Keratinocyte (primary cell): ENCODE measurements around the gene CCN5. TPM values are rescaled to one million over a fixed set of nuclear protein-coding genes. Genes with fewer than 3 reads are reported as not detected.

Experiments used
- DNase-seq: peaks from one replicate; pipeline ENCODE4 v3.0.0-alpha.2; 2011; ENCODE audit warnings: low read depth, missing footprints, low spot score
- FAIRE-seq: peaks from 2 replicates; lab custom pipeline; 2011; peaks lifted over from hg19 to GRCh38; lab: Jason Lieb, UNC
- H2AFZ ChIP-seq: 2 replicates; pipeline ENCODE4 v1.6.0; 2012; ENCODE audit warnings: low read length, control low read depth, inconsistent platforms; ENCODE audit not compliant: control insufficient read depth
- H3K27ac ChIP-seq: 2 replicates; pipeline ENCODE4 v1.5.1; 2011; ENCODE audit warnings: low read length; ENCODE audit not compliant: control insufficient read depth, insufficient read depth
- H3K27me3 ChIP-seq: 3 replicates; pipeline ENCODE4 v1.6.0; 2011; ENCODE audit warnings: low read length; ENCODE audit not compliant: control insufficient read depth, insufficient read depth; ENCODE audit errors: extremely low read depth
- H3K36me3 ChIP-seq, 2 experiments: 2 replicates in 1 of 2; 3 replicates in 1 of 2; pipeline ENCODE4 v1.5.1; 2011; ENCODE audit warnings: low read length in 2 of 2, mild to moderate bottlenecking in 1 of 2; ENCODE audit not compliant: control insufficient read depth in 2 of 2, insufficient read depth in 2 of 2; ENCODE audit errors: extremely low read depth in 1 of 2
- H3K4me1 ChIP-seq: 3 replicates; pipeline ENCODE4 v1.5.1; 2011; ENCODE audit warnings: low read length; ENCODE audit not compliant: control insufficient read depth, insufficient read depth; ENCODE audit errors: extremely low read depth
- H3K4me2 ChIP-seq: 3 replicates; pipeline ENCODE4 v1.6.0; 2011; ENCODE audit warnings: low read depth, low read length; ENCODE audit not compliant: control insufficient read depth, insufficient read depth; ENCODE audit errors: extremely low read depth
- H3K4me3 ChIP-seq, 3 experiments: fragments of 200-600 bp in 1 of 3; sonication (generic) in 1 of 3; 2 replicates in 2 of 3; 3 replicates in 1 of 3; pipeline ENCODE4 v1.5.1; 2011 to 2016; ENCODE audit warnings: low read length in 3 of 3, mild to moderate bottlenecking in 3 of 3, control low read depth in 2 of 3, inconsistent platforms in 1 of 3, low read depth in 1 of 3, mixed read lengths in 1 of 3, mixed run types in 1 of 3, moderate library complexity in 1 of 3; ENCODE audit not compliant: control insufficient read depth in 2 of 3, insufficient read depth in 2 of 3; ENCODE audit errors: extremely low read depth in 1 of 3
- H3K79me2 ChIP-seq: 2 replicates; pipeline ENCODE4 v1.6.0; 2012; ENCODE audit warnings: low read length; ENCODE audit not compliant: control insufficient read depth, insufficient read depth
- H3K9ac ChIP-seq: 3 replicates; pipeline ENCODE4 v1.6.0; 2011; ENCODE audit warnings: low read length; ENCODE audit not compliant: control insufficient read depth, insufficient read depth; ENCODE audit errors: extremely low read depth
- H3K9me1 ChIP-seq: 3 replicates; pipeline ENCODE4 v1.6.0; 2011; ENCODE audit warnings: low read length; ENCODE audit not compliant: control insufficient read depth, insufficient read depth; ENCODE audit errors: extremely low read depth
- H3K9me3 ChIP-seq: 2 replicates; pipeline ENCODE4 v1.5.1; 2012; ENCODE audit warnings: low read depth, low read length; ENCODE audit not compliant: control insufficient read depth
- H4K20me1 ChIP-seq: 3 replicates; pipeline ENCODE4 v1.6.0; 2011; ENCODE audit warnings: low read length; ENCODE audit not compliant: control insufficient read depth, insufficient read depth; ENCODE audit errors: extremely low read depth
- EZH2 ChIP-seq: IDR thresholded peaks from one replicate; pipeline ENCODE4 v1.6.1; 2012; ENCODE audit warnings: inconsistent platforms, mild to moderate bottlenecking, low read length, moderate library complexity
- dilution Hi-C: fragments of 300-500 bp; cut with MboI; formaldehyde crosslinking; loops from one replicate; pipeline ENCODE4 v1.7.0; 2020; ENCODE audit warnings: low sequenced_read_pairs; ENCODE audit not compliant: extremely low pct_ligation_motif_present
- polyA plus RNA-seq, 5 experiments: library from polyadenylated mRNA; depleted of rRNA in 3 of 5; stranded (reverse) in 3 of 5; stranded (forward) in 1 of 5; unstranded in 1 of 5; fragments of >200 nt; gene quantifications; 1 replicate in 1 of 5; 2 replicates in 3 of 5; 3 replicates in 1 of 5; pipeline versions ENCODE4 v1.2.1 to v1.2.3, GENCODE V29; 2011 to 2012; ENCODE audit warnings: missing spikeins in 2 of 5, low read depth in 1 of 5, low replicate concordance in 1 of 5
- TF ChIP-seq, protein P1 (sequence below), 3 experiments: IDR thresholded peaks in 1 of 3; conservative IDR thresholded peaks in 1 of 3; optimal IDR thresholded peaks in 1 of 3; 2 replicates in 2 of 3; 3 replicates in 1 of 3; pipeline versions ENCODE3 to v1.5.1; 2011; ENCODE audit warnings: low read length in 3 of 3, mild to moderate bottlenecking in 3 of 3, moderate library complexity in 2 of 3, control low read depth in 1 of 3, inconsistent platforms in 1 of 3; ENCODE audit not compliant: insufficient read depth in 2 of 3; ENCODE audit errors: extremely low read depth in 1 of 3

The CCN5 gene
- polyA plus RNA-seq, 1 donor (not counting 4 experiments of a cell fraction or from before 2014, with no cell fraction given) = not detected

- no peaks in the 10 kb centered on the region for H3K9me3 ChIP-seq
- no peaks in the 10 kb centered on the region for H3K36me3 ChIP-seq
- TF ChIP-seq EZH2 = no peak
- TF ChIP-seq, protein P1, sequence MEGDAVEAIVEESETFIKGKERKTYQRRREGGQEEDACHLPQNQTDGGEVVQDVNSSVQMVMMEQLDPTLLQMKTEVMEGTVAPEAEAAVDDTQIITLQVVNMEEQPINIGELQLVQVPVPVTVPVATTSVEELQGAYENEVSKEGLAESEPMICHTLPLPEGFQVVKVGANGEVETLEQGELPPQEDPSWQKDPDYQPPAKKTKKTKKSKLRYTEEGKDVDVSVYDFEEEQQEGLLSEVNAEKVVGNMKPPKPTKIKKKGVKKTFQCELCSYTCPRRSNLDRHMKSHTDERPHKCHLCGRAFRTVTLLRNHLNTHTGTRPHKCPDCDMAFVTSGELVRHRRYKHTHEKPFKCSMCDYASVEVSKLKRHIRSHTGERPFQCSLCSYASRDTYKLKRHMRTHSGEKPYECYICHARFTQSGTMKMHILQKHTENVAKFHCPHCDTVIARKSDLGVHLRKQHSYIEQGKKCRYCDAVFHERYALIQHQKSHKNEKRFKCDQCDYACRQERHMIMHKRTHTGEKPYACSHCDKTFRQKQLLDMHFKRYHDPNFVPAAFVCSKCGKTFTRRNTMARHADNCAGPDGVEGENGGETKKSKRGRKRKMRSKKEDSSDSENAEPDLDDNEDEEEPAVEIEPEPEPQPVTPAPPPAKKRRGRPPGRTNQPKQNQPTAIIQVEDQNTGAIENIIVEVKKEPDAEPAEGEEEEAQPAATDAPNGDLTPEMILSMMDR (optimal IDR thresholded peaks at IDR 0.05 in 1 of 3, IDR thresholded peaks at IDR 0.05 in 1 of 3, conservative IDR thresholded peaks at IDR 0.05 in 1 of 3; ENCODE audit: extremely low read depth in 1 of 3, insufficient read depth in 2 of 3, low read length in 3 of 3) = peak; percentile 7 to 46 (median 27)
- no peak overlapping the region for H3K27ac ChIP-seq
- no peak overlapping the region for H2AFZ ChIP-seq
- FAIRE-seq = no peak
- peaks cover 3% of the 10 kb centered on the region for H4K20me1 ChIP-seq
- peaks cover 5% of the 10 kb centered on the region for H3K9me1 ChIP-seq
- H3K9ac ChIP-seq = no peak overlapping the region
- H3K79me2 ChIP-seq = no peaks in the 10 kb centered on the region
- no peak for DNase-seq
- dilution Hi-C loops = no loop called here
- H3K4me3 ChIP-seq = no peak overlapping the region
- peaks cover 41% of the 10 kb centered on the region for H3K4me1 ChIP-seq
- H3K27me3 ChIP-seq = no peaks in the 10 kb centered on the region
- no peak overlapping the region for H3K4me2 ChIP-seq
These were observed 2.8 kb downstream of the CCN5 start for GRCh38 chr20:44717986-44718385.

DNA sequence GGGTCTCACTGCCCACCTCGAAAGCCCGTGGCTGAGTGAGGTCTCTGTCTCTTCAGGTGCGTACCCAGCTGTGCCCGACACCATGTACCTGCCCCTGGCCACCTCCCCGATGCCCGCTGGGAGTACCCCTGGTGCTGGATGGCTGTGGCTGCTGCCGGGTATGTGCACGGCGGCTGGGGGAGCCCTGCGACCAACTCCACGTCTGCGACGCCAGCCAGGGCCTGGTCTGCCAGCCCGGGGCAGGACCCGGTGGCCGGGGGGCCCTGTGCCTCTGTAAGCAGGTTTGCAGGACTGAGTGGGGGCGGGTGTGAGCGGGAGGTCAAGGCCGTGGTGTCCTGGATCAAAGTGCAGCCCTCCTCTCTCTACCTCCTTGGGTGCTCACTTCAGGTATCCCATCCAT lies 4.7 kb downstream of the CCN5 start:
- no peak for FAIRE-seq
- H3K9me3 ChIP-seq = no peaks in the 10 kb centered on the region
- no peak overlapping the region for H3K9ac ChIP-seq
- H3K27ac ChIP-seq = no peak overlapping the region
- dilution Hi-C loops = no loop called here
- no peaks in the 10 kb centered on the region for H3K27me3 ChIP-seq
- TF ChIP-seq EZH2 = no peak
- TF ChIP-seq, protein P1 (optimal IDR thresholded peaks at IDR 0.05 in 1 of 3, IDR thresholded peaks at IDR 0.05 in 1 of 3, conservative IDR thresholded peaks at IDR 0.05 in 1 of 3; ENCODE audit: extremely low read depth in 1 of 3, insufficient read depth in 2 of 3, low read length in 3 of 3) = no peak
- H2AFZ ChIP-seq = no peak overlapping the region
- H3K4me2 ChIP-seq = no peak overlapping the region
- H4K20me1 ChIP-seq = peaks cover 3% of the 10 kb centered on the region
- H3K4me1 ChIP-seq = peaks cover 33% of the 10 kb centered on the region
- no peaks in the 10 kb centered on the region for H3K36me3 ChIP-seq
- no peak overlapping the region for H3K4me3 ChIP-seq
- peaks cover 5% of the 10 kb centered on the region for H3K9me1 ChIP-seq
- DNase-seq = no peak
- no peaks in the 10 kb centered on the region for H3K79me2 ChIP-seq
